SK-N-SH (cell line): Measurements from ENCODE around the gene MID1. TPM values are rescaled to one million over a fixed set of nuclear protein-coding genes. Genes with fewer than 3 reads are reported as not detected.

ENCODE experiments used
- CTCF ChIA-PET: fragments of 300-600, 350-600 bp; formaldehyde crosslinking; extraction: SDS; loops from one replicate; lab custom pipeline; 2021; lab: Yijun Ruan, JAX
- POLR2A ChIA-PET: fragments of 350-600 bp; sonication (Branson Sonifier 250); formaldehyde crosslinking; extraction: SDS; loops from one replicate; lab custom pipeline; 2020; ENCODE audit warnings: antibody characterized with exemption, inconsistent platforms; lab: Yijun Ruan, JAX
- DNase-seq: peaks from one replicate; pipeline ENCODE4 v3.0.0; 2012
- H2AFZ ChIP-seq: fragments of 200-600 bp; sonication (generic); 2 replicates; pipeline ENCODE4 v1.8.1; 2016; ENCODE audit warnings: antibody characterized with exemption, mild to moderate bottlenecking, low read depth
- H3F3A ChIP-seq: fragments of 200-600 bp; sonication (generic); replicated peaks from 2 replicates; pipeline ENCODE3; 2016; ENCODE audit warnings: antibody characterized with exemption, mild to moderate bottlenecking; ENCODE audit not compliant: insufficient read depth
- H3K27ac ChIP-seq, 2 experiments: fragments of 200-500 bp in 1 of 2; fragments of 200-600 bp in 1 of 2; sonication (Bioruptor generic) in 1 of 2; sonication (generic), shearing (Covaris generic) in 1 of 2; 2 replicates each; pipeline versions ENCODE4 v1.5.1 to v1.6.1; 2014 to 2016; ENCODE audit warnings: low read depth in 2 of 2, inconsistent platforms in 1 of 2, low read length in 1 of 2, mild to moderate bottlenecking in 1 of 2, mixed read lengths in 1 of 2
- H3K27me3 ChIP-seq: fragments of 200-600 bp; sonication (generic), shearing (Covaris generic); 2 replicates; pipeline ENCODE4 v1.6.1; 2016; ENCODE audit warnings: mixed run types; ENCODE audit not compliant: insufficient read depth
- H3K36me3 ChIP-seq, 2 experiments: fragments of 200-500 bp in 1 of 2; fragments of 200-600 bp in 1 of 2; sonication (Bioruptor generic) in 1 of 2; sonication (generic) in 1 of 2; replicated peaks in 1 of 2; 2 replicates each; pipeline versions ENCODE3 to v1.5.1; 2014 to 2016; ENCODE audit warnings: low read length in 1 of 2, mild to moderate bottlenecking in 1 of 2; ENCODE audit not compliant: insufficient read depth in 2 of 2, control insufficient read depth in 1 of 2
- H3K4me1 ChIP-seq, 2 experiments: fragments of 200-500 bp in 1 of 2; fragments of 200-600 bp in 1 of 2; sonication (Bioruptor generic) in 1 of 2; sonication (generic), shearing (Covaris generic) in 1 of 2; 2 replicates each; pipeline versions ENCODE4 v1.5.1 to v1.6.1; 2014 to 2016; ENCODE audit warnings: low read depth in 1 of 2, low read length in 1 of 2, mixed run types in 1 of 2; ENCODE audit not compliant: insufficient read depth in 2 of 2, control insufficient read depth in 1 of 2
- H3K4me2 ChIP-seq: fragments of 200-600 bp; sonication (generic), shearing (Covaris generic); 2 replicates; pipeline ENCODE4 v1.6.1; 2017; ENCODE audit warnings: mixed run types
- H3K4me3 ChIP-seq, 2 experiments: fragments of 200-500 bp in 1 of 2; fragments of 200-600 bp in 1 of 2; sonication (Bioruptor generic) in 1 of 2; sonication (generic), shearing (Covaris generic) in 1 of 2; 2 replicates each; pipeline versions ENCODE4 v1.5.1 to v1.8.1; 2014 to 2016; ENCODE audit warnings: low read depth in 2 of 2, inconsistent platforms in 1 of 2, low read length in 1 of 2, mild to moderate bottlenecking in 1 of 2, mixed read lengths in 1 of 2, moderate library complexity in 1 of 2
- H3K79me2 ChIP-seq: fragments of 200-600 bp; sonication (generic); 2 replicates; pipeline ENCODE4 v1.8.1; 2017; ENCODE audit warnings: mild to moderate bottlenecking; ENCODE audit not compliant: insufficient read depth
- H3K9ac ChIP-seq: fragments of 200-600 bp; sonication (generic); 2 replicates; pipeline ENCODE4 v1.6.1; 2017; ENCODE audit warnings: mixed run types
- H3K9me2 ChIP-seq: fragments of 200-600 bp; sonication (generic); 2 replicates; pipeline ENCODE4 v1.6.1; 2017; ENCODE audit warnings: mixed run types
- H3K9me3 ChIP-seq: fragments of 200-600 bp; sonication (generic); 2 replicates; pipeline ENCODE4 v1.6.1; 2017; ENCODE audit warnings: mixed run types, mild to moderate bottlenecking, moderate library complexity
- H4K20me1 ChIP-seq: fragments of 200-600 bp; sonication (generic); 2 replicates; pipeline ENCODE4 v1.6.1; 2017; ENCODE audit warnings: mild to moderate bottlenecking, mixed run types; ENCODE audit not compliant: insufficient read depth
- ELF1 ChIP-seq: IDR thresholded peaks from 2 replicates; pipeline ENCODE4 v1.4.0; 2012
- FOSL2 ChIP-seq: IDR thresholded peaks from 2 replicates; pipeline ENCODE4 v1.4.0; 2012; ENCODE audit warnings: low read depth, mild to moderate bottlenecking, moderate library complexity, borderline replicate concordance
- GABPA ChIP-seq: IDR thresholded peaks from 2 replicates; pipeline ENCODE4 v1.4.0; 2012; ENCODE audit warnings: low read depth, mild to moderate bottlenecking
- GATA2 ChIP-seq: sonication (generic); formaldehyde crosslinking; IDR thresholded peaks from 2 replicates; pipeline ENCODE4 v1.5.0; 2020; ENCODE audit warnings: mild to moderate bottlenecking, missing genetic modification reagents
- MEF2A ChIP-seq: IDR thresholded peaks from 2 replicates; pipeline ENCODE4 v1.4.0; 2012; ENCODE audit warnings: low read depth, borderline replicate concordance
- NRF1 ChIP-seq: IDR thresholded peaks from 2 replicates; pipeline ENCODE4 v1.6.1; 2012; ENCODE audit warnings: low read depth, mild to moderate bottlenecking, low read length
- RAD21 ChIP-seq: IDR thresholded peaks from 2 replicates; pipeline ENCODE4 v1.6.1; 2012; ENCODE audit warnings: mild to moderate bottlenecking, low read length
- RFX5 ChIP-seq: IDR thresholded peaks from 2 replicates; pipeline ENCODE4 v1.6.1; 2012; ENCODE audit warnings: mild to moderate bottlenecking, improper control_type of control experiment, low read length
- SIN3A ChIP-seq: IDR thresholded peaks from 2 replicates; pipeline ENCODE4 v1.6.1; 2012; ENCODE audit warnings: low read depth, mild to moderate bottlenecking, low read length, moderate library complexity, borderline replicate concordance
- SMC3 ChIP-seq: IDR thresholded peaks from 2 replicates; pipeline ENCODE4 v1.6.1; 2012; ENCODE audit warnings: low read depth, low read length, improper control_type of control experiment
- TAF1 ChIP-seq: IDR thresholded peaks from 2 replicates; pipeline ENCODE4 v1.6.1; 2012; ENCODE audit warnings: low read depth, mild to moderate bottlenecking, low read length, moderate library complexity, borderline replicate concordance
- TCF12 ChIP-seq: IDR thresholded peaks from 2 replicates; pipeline ENCODE4 v1.4.0; 2012
- USF1 ChIP-seq: IDR thresholded peaks from 2 replicates; pipeline ENCODE4 v1.4.0; 2012; ENCODE audit warnings: low read depth, borderline replicate concordance
- YY1 ChIP-seq: IDR thresholded peaks from 2 replicates; pipeline ENCODE4 v1.4.0; 2012; ENCODE audit warnings: low read depth, mild to moderate bottlenecking
- WGBS: methylation state at CpG from one replicate; pipeline ENCODE4 v1.1.6; 2017; ENCODE audit warnings: low lambda C conversion rate; 5-methylcytosine and 5-hydroxymethylcytosine counted together
- polyA plus RNA-seq, 3 experiments: library from polyadenylated mRNA; depleted of rRNA; stranded (reverse); fragments of >200 nt; gene quantifications; 2 replicates each; pipeline ENCODE4 v1.2.3, GENCODE V29; 2012
- TF ChIP-seq, protein P1 (sequence below): fragments of 200-600 bp; sonication (generic); IDR thresholded peaks from 2 replicates; pipeline ENCODE4 v1.6.1; 2017; ENCODE audit warnings: antibody characterized with exemption, mild to moderate bottlenecking, moderate library complexity
- TF ChIP-seq, protein P2 (sequence below): fragments of 150-350 bp; IDR thresholded peaks from 2 replicates; pipeline ENCODE4 v1.6.1; 2016; ENCODE audit warnings: mild to moderate bottlenecking, low read depth, low read length
- TF ChIP-seq, protein P3 (sequence below): IDR thresholded peaks from 2 replicates; pipeline ENCODE4 v1.4.0; 2012; ENCODE audit warnings: low read depth
- TF ChIP-seq, protein P4 (sequence below): IDR thresholded peaks from 2 replicates; pipeline ENCODE4 v1.6.1; 2012; ENCODE audit warnings: mild to moderate bottlenecking, low read depth, low read length, moderate library complexity
- TF ChIP-seq, protein P5 (sequence below): IDR thresholded peaks from 2 replicates; pipeline ENCODE4 v1.4.0; 2012; ENCODE audit warnings: low read depth, borderline replicate concordance

MID1 gene
- polyA plus RNA-seq, 1 of the 3 experiments (the other 2 are of a cell fraction): 10.4 TPM

- no peaks in the 10 kb centered on the region for H4K20me1 ChIP-seq
- TF ChIP-seq, protein P1, sequence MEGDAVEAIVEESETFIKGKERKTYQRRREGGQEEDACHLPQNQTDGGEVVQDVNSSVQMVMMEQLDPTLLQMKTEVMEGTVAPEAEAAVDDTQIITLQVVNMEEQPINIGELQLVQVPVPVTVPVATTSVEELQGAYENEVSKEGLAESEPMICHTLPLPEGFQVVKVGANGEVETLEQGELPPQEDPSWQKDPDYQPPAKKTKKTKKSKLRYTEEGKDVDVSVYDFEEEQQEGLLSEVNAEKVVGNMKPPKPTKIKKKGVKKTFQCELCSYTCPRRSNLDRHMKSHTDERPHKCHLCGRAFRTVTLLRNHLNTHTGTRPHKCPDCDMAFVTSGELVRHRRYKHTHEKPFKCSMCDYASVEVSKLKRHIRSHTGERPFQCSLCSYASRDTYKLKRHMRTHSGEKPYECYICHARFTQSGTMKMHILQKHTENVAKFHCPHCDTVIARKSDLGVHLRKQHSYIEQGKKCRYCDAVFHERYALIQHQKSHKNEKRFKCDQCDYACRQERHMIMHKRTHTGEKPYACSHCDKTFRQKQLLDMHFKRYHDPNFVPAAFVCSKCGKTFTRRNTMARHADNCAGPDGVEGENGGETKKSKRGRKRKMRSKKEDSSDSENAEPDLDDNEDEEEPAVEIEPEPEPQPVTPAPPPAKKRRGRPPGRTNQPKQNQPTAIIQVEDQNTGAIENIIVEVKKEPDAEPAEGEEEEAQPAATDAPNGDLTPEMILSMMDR: no peak
- TF ChIP-seq GATA2 (CRISPR knock-in tag) (no peak), USF1 (no peak), RFX5 (no peak), ELF1 (no peak), MEF2A (no peak), TAF1 (no peak), YY1 (no peak)
- WGBS: 60% methylated on average over 5 of the region's 5 CpGs
- H3K36me3 ChIP-seq: peaks cover 0 to 2% of the 10 kb centered on the region in 2 experiments
- H3F3A ChIP-seq: no peaks in the 10 kb centered on the region
- no peaks in the 10 kb centered on the region; a peak in 2 of 4 replicates for H3K4me1 ChIP-seq
- H3K4me3 ChIP-seq: no peak overlapping the region
- H3K79me2 ChIP-seq: no peaks in the 10 kb centered on the region
- H3K9me3 ChIP-seq: no peaks in the 10 kb centered on the region
- ChIA-PET POLR2A (no interaction called here), CTCF (no interaction called here)
- no peak overlapping the region for H3K4me2 ChIP-seq
- no peak overlapping the region for H2AFZ ChIP-seq
- no peaks in the 10 kb centered on the region for H3K27me3 ChIP-seq
- no peak overlapping the region for H3K9ac ChIP-seq
- no peak for DNase-seq
- H3K9me2 ChIP-seq: no peaks in the 10 kb centered on the region
- no peak overlapping the region; a peak in 1 of 4 replicates for H3K27ac ChIP-seq
These were observed 137.7 kb downstream of the MID1 start for GRCh38 chrX:10482708-10483107.

DNA sequence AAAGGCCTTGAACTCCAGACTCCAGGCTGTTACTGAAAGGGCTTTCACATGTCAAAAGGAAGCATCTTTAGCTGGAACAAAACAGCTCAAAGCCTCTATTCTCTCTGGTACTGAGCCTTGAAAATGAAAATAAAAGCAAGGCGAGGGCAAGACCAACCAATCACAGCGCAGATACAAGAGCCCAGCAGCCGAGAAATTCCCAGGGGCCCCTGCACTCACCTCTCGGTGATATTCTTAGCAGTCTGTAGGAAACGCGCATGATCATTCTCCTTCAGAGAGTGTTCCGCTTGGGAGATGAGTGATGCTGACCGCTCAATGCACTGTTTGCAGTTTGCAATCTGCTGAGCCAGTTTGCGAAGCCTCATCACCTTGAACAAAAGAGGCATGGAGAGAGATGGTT lies 138.1 kb downstream of the MID1 start:
- Histone ChIP-seq H3K9ac (no peak overlapping the region), H3K4me1 (no peaks in the 10 kb centered on the region; a peak in 2 of 4 replicates), H3K9me2 (no peaks in the 10 kb centered on the region), H3K27me3 (no peaks in the 10 kb centered on the region), H3K36me3 (peaks cover 0 to 2% of the 10 kb centered on the region in 2 experiments), H3F3A (no peaks in the 10 kb centered on the region), H3K4me2 (no peak overlapping the region), H2AFZ (no peak overlapping the region), H4K20me1 (no peaks in the 10 kb centered on the region), H3K4me3 (no peak overlapping the region), H3K79me2 (no peaks in the 10 kb centered on the region), H3K27ac (no peak overlapping the region), H3K9me3 (no peaks in the 10 kb centered on the region)
- no peak for DNase-seq
- CTCF ChIA-PET: no interaction called here
- POLR2A ChIA-PET: no interaction called here
- WGBS: 55% methylated on average over 9 of the region's 9 CpGs
- TF ChIP-seq, protein P2, sequence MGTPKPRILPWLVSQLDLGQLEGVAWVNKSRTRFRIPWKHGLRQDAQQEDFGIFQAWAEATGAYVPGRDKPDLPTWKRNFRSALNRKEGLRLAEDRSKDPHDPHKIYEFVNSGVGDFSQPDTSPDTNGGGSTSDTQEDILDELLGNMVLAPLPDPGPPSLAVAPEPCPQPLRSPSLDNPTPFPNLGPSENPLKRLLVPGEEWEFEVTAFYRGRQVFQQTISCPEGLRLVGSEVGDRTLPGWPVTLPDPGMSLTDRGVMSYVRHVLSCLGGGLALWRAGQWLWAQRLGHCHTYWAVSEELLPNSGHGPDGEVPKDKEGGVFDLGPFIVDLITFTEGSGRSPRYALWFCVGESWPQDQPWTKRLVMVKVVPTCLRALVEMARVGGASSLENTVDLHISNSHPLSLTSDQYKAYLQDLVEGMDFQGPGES: no peak
- TF ChIP-seq TCF12 (no peak), SMC3 (no peak), SIN3A (no peak), RAD21 (no peak), GABPA (no peak), NRF1 (no peak), FOSL2 (no peak)
- TF ChIP-seq, protein P3, sequence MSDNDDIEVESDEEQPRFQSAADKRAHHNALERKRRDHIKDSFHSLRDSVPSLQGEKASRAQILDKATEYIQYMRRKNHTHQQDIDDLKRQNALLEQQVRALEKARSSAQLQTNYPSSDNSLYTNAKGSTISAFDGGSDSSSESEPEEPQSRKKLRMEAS: no peak
- TF ChIP-seq, protein P4, sequence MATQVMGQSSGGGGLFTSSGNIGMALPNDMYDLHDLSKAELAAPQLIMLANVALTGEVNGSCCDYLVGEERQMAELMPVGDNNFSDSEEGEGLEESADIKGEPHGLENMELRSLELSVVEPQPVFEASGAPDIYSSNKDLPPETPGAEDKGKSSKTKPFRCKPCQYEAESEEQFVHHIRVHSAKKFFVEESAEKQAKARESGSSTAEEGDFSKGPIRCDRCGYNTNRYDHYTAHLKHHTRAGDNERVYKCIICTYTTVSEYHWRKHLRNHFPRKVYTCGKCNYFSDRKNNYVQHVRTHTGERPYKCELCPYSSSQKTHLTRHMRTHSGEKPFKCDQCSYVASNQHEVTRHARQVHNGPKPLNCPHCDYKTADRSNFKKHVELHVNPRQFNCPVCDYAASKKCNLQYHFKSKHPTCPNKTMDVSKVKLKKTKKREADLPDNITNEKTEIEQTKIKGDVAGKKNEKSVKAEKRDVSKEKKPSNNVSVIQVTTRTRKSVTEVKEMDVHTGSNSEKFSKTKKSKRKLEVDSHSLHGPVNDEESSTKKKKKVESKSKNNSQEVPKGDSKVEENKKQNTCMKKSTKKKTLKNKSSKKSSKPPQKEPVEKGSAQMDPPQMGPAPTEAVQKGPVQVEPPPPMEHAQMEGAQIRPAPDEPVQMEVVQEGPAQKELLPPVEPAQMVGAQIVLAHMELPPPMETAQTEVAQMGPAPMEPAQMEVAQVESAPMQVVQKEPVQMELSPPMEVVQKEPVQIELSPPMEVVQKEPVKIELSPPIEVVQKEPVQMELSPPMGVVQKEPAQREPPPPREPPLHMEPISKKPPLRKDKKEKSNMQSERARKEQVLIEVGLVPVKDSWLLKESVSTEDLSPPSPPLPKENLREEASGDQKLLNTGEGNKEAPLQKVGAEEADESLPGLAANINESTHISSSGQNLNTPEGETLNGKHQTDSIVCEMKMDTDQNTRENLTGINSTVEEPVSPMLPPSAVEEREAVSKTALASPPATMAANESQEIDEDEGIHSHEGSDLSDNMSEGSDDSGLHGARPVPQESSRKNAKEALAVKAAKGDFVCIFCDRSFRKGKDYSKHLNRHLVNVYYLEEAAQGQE: no peak
- TF ChIP-seq, protein P5, sequence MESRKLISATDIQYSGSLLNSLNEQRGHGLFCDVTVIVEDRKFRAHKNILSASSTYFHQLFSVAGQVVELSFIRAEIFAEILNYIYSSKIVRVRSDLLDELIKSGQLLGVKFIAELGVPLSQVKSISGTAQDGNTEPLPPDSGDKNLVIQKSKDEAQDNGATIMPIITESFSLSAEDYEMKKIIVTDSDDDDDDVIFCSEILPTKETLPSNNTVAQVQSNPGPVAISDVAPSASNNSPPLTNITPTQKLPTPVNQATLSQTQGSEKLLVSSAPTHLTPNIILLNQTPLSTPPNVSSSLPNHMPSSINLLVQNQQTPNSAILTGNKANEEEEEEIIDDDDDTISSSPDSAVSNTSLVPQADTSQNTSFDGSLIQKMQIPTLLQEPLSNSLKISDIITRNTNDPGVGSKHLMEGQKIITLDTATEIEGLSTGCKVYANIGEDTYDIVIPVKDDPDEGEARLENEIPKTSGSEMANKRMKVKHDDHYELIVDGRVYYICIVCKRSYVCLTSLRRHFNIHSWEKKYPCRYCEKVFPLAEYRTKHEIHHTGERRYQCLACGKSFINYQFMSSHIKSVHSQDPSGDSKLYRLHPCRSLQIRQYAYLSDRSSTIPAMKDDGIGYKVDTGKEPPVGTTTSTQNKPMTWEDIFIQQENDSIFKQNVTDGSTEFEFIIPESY: no peak
